OCI-LY7 (cell line): ENCODE results near the gene OXSR1. TPM values are rescaled to one million over a fixed set of nuclear protein-coding genes. Genes with fewer than 3 reads are reported as not detected.
A peak's percentile ranks its signal among the peaks of the same experiment; 100 is the strongest.

Experiments
- BruUV-seq: library from RNA; stranded (reverse); fragments of 400-500 nt; replicated peaks from 2 replicates; lab custom pipeline; 2021; lab: Mats Ljungman, UMichigan
- CTCF ChIA-PET: fragments of 300-600 bp; sonication (Branson Sonifier 250); formaldehyde crosslinking; loops from one replicate; lab custom pipeline; 2022; ENCODE audit warnings: antibody characterized with exemption; ENCODE audit not compliant: unreplicated experiment; lab: Charles Lee
- POLR2A ChIA-PET: fragments of 300-600 bp; sonication (Branson Sonifier 250); formaldehyde crosslinking; loops from one replicate; lab custom pipeline; 2022; ENCODE audit warnings: antibody characterized with exemption; lab: Charles Lee
- DNase-seq: peaks from one replicate; pipeline ENCODE4 v3.0.0-alpha.2; 2015; ENCODE audit warnings: low spot score
- H2AFZ ChIP-seq: fragments of 200-600 bp; sonication (generic), shearing (Covaris generic); 2 replicates; pipeline ENCODE4 v1.6.1; 2014; ENCODE audit warnings: mild to moderate bottlenecking, antibody characterized with exemption, low read length, moderate library complexity
- H3K27ac ChIP-seq: fragments of 200-600 bp; sonication (generic); 2 replicates; pipeline ENCODE4 v1.5.1; 2014; ENCODE audit warnings: mixed run types, low read depth, mild to moderate bottlenecking, moderate library complexity, low read length, inconsistent platforms; ENCODE audit not compliant: poor library complexity, severe bottlenecking
- H3K36me3 ChIP-seq: fragments of 200-600 bp; sonication (generic); 2 replicates; pipeline ENCODE4 v1.6.1; 2014; ENCODE audit warnings: mild to moderate bottlenecking, antibody characterized with exemption, low read length, moderate library complexity, mixed read lengths; ENCODE audit not compliant: insufficient read depth
- H3K4me1 ChIP-seq: fragments of 200-600 bp; sonication (generic); 2 replicates; pipeline ENCODE4 v1.5.1; 2014; ENCODE audit warnings: mild to moderate bottlenecking, low read length; ENCODE audit not compliant: insufficient read depth, poor library complexity, severe bottlenecking
- H3K4me2 ChIP-seq: fragments of 200-600 bp; sonication (generic); 2 replicates; pipeline ENCODE4 v1.6.1; 2014; ENCODE audit warnings: mild to moderate bottlenecking, low read length
- H3K4me3 ChIP-seq: fragments of 200-600 bp; sonication (generic); 2 replicates; pipeline ENCODE4 v1.5.1; 2014; ENCODE audit warnings: mild to moderate bottlenecking, low read depth, low read length; ENCODE audit not compliant: poor library complexity, severe bottlenecking
- H3K79me2 ChIP-seq: fragments of 200-600 bp; sonication (generic); 2 replicates; pipeline ENCODE4 v1.6.1; 2016; ENCODE audit warnings: low read depth, mild to moderate bottlenecking, low read length, moderate library complexity, mixed read lengths; ENCODE audit not compliant: insufficient read depth
- H3K9me2 ChIP-seq: fragments of 200-600 bp; sonication (generic); 2 replicates; pipeline ENCODE4 v1.6.1; 2016; ENCODE audit warnings: mild to moderate bottlenecking, low read length, mixed read lengths; ENCODE audit not compliant: insufficient read depth
- H3K9me3 ChIP-seq: fragments of 200-600 bp; sonication (generic); 2 replicates; pipeline ENCODE4 v1.6.1; 2014; ENCODE audit warnings: mild to moderate bottlenecking, mixed run types, low read length, mixed read lengths
- H4K20me1 ChIP-seq: fragments of 200-600 bp; sonication (generic); 2 replicates; pipeline ENCODE4 v1.6.1; 2014; ENCODE audit warnings: mild to moderate bottlenecking, antibody characterized with exemption, low read length, moderate library complexity, mixed read lengths; ENCODE audit not compliant: insufficient read depth
- CTCF ChIP-seq: fragments of 200-600 bp; sonication (generic); conservative IDR thresholded peaks from 2 replicates; pipeline ENCODE4 v1.5.1; 2014; ENCODE audit warnings: mild to moderate bottlenecking, antibody characterized with exemption, low read length, moderate library complexity, mixed read lengths
- EZH2phosphoT487 ChIP-seq: fragments of 200-600 bp; sonication (generic); IDR thresholded peaks from 2 replicates; pipeline ENCODE4 v1.6.1; 2018; ENCODE audit warnings: low read depth, borderline replicate concordance, mild to moderate bottlenecking, mixed run types, antibody characterized with exemption, low read length, moderate library complexity, mixed read lengths
- intact Hi-C: fragments of 100-400 bp; cut with micrococcal nuclease; formaldehyde crosslinking; loops from one replicate; pipeline ENCODE4 v1.10.0; 2022; ENCODE audit not compliant: unreplicated experiment
- total RNA-seq, 2 experiments: library from RNA; depleted of rRNA in 1 of 2; stranded (reverse); fragments of >200 nt in 1 of 2; shearing (Covaris generic) in 1 of 2; gene quantifications; 2 replicates each; pipeline ENCODE4 v1.2.3, GENCODE V29; 2014 to 2022

OXSR1 gene
- total RNA-seq, 2 experiments from 2014 or later = 21.4 to 43.7 TPM

GRCh38 chr3:38171622-38172021 is 6.3 kb downstream of the OXSR1 start:
- Histone ChIP-seq H3K4me1 (peaks cover 31% of the 10 kb centered on the region), H3K4me3 (no peak overlapping the region)

GRCh38 chr3:38173834-38174418 is 8.6 kb downstream of the OXSR1 start:
- no peak overlapping the region for H3K4me3 ChIP-seq
- CTCF ChIA-PET = no interaction called here
- no peaks in the 10 kb centered on the region; the same call in 1 of the 2 replicates for H3K9me2 ChIP-seq
- no peaks in the 10 kb centered on the region for H3K9me3 ChIP-seq
- peaks cover 8% of the 10 kb centered on the region for H3K36me3 ChIP-seq
- intact Hi-C loops = no loop called here
- no peak for TF ChIP-seq CTCF
- TF ChIP-seq EZH2phosphoT487 = no peak
- no TSS peak for BruUV-seq
- H4K20me1 ChIP-seq = peaks cover 34% of the 10 kb centered on the region
- no peak overlapping the region for H2AFZ ChIP-seq
- POLR2A ChIA-PET = no interaction called here
- peaks cover 98% of the 10 kb centered on the region for H3K79me2 ChIP-seq
- peak overlapping the region; percentile 36 for H3K4me2 ChIP-seq
- no peak for DNase-seq
- H3K27ac ChIP-seq = no peak overlapping the region
- peaks cover 10% of the 10 kb centered on the region for H3K4me1 ChIP-seq

More at GRCh38 chr3:38171622-38172021, 6.3 kb downstream of the OXSR1 start:
- CTCF ChIA-PET = no interaction called here
- peaks cover 4% of the 10 kb centered on the region for H3K36me3 ChIP-seq
- intact Hi-C loops = no loop called here
- no peak overlapping the region for H2AFZ ChIP-seq
- POLR2A ChIA-PET = interaction anchor here (1.3 kb wide), 1 partner anchor 35 kb away, joined by 3 read pairs; the partner anchor contains the start of gene ACAA1
- no peaks in the 10 kb centered on the region for H3K9me3 ChIP-seq
- DNase-seq = no peak
- H3K27ac ChIP-seq = no peak overlapping the region
- BruUV-seq = no TSS peak
- TF ChIP-seq EZH2phosphoT487 (no peak), CTCF (no peak)
- peaks cover 54% of the 10 kb centered on the region for H4K20me1 ChIP-seq
- no peak overlapping the region for H3K4me2 ChIP-seq
- no peaks in the 10 kb centered on the region; the same call in 1 of the 2 replicates for H3K9me2 ChIP-seq
- H3K79me2 ChIP-seq = peaks cover 98% of the 10 kb centered on the region

GRCh38 chr3:38177181-38177580 is 11.8 kb downstream of the OXSR1 start:
- ChIA-PET CTCF (no interaction called here), POLR2A (interaction anchor here (0.7 to 1.2 kb wide), 2 partner anchors 12 to 13 kb away, joined by 3 to 4 read pairs; partner anchors contain the start of gene OXSR1)
- Histone ChIP-seq H3K9me3 (no peaks in the 10 kb centered on the region), H3K4me3 (no peak overlapping the region), H3K4me2 (no peak overlapping the region), H3K79me2 (peaks cover 81% of the 10 kb centered on the region), H3K36me3 (peaks cover 14% of the 10 kb centered on the region), H4K20me1 (peaks cover 17% of the 10 kb centered on the region), H3K9me2 (no peaks in the 10 kb centered on the region; the same call in 1 of the 2 replicates), H2AFZ (no peak overlapping the region), H3K27ac (no peak overlapping the region), H3K4me1 (peaks cover 7% of the 10 kb centered on the region)
- BruUV-seq = no TSS peak
- no peak for DNase-seq
- intact Hi-C loops = no loop called here
- TF ChIP-seq EZH2phosphoT487 = no peak
